H9 (cell line): ENCODE data around the gene CHCT1. TPM values are rescaled to one million over a fixed set of nuclear protein-coding genes. Genes with fewer than 3 reads are reported as not detected.
"Not testable (repeated sequence)": the region's sequence is repeated elsewhere in the genome, so short reads cannot be mapped to it uniquely, and the experiment has no call there.

Experiments used
- DNase-seq: peaks from one replicate; pipeline ENCODE4 v3.0.0-alpha.2; 2017
- H2AFZ ChIP-seq: one replicate; pipeline ENCODE4 v1.6.1; 2013; ENCODE audit warnings: mild to moderate bottlenecking, low read length, control low read depth, moderate library complexity
- H2AK5ac ChIP-seq: 2 replicates; pipeline ENCODE4 v1.6.1; 2013; ENCODE audit warnings: low read length, control low read depth, mixed read lengths; ENCODE audit not compliant: insufficient read length
- H2BK120ac ChIP-seq: one replicate; pipeline ENCODE4 v1.6.1; 2013; ENCODE audit warnings: low read depth, mild to moderate bottlenecking, low read length, control low read depth, inconsistent platforms; ENCODE audit not compliant: poor library complexity, severe bottlenecking
- H2BK12ac ChIP-seq: 2 replicates; pipeline ENCODE4 v1.6.1; 2013; ENCODE audit warnings: low read length, control low read depth, mixed read lengths, low read depth; ENCODE audit not compliant: insufficient read length
- H2BK15ac ChIP-seq: 2 replicates; pipeline ENCODE4 v1.6.1; 2013; ENCODE audit warnings: low read depth, low read length, control low read depth
- H2BK20ac ChIP-seq: one replicate; pipeline ENCODE4 v1.6.1; 2013; ENCODE audit warnings: low read depth, mild to moderate bottlenecking, low read length, control low read depth, inconsistent platforms; ENCODE audit not compliant: poor library complexity, severe bottlenecking
- H2BK5ac ChIP-seq: 2 replicates; pipeline ENCODE4 v1.6.1; 2013; ENCODE audit warnings: low read length, control low read depth, mixed read lengths; ENCODE audit not compliant: insufficient read length
- H3K14ac ChIP-seq: 2 replicates; pipeline ENCODE4 v1.6.1; 2013; ENCODE audit warnings: low read length, control low read depth; ENCODE audit not compliant: insufficient read depth
- H3K18ac ChIP-seq: 2 replicates; pipeline ENCODE4 v1.6.1; 2013; ENCODE audit warnings: low read depth, mild to moderate bottlenecking, mixed read lengths, low read length, control low read depth; ENCODE audit not compliant: insufficient read length
- H3K23ac ChIP-seq: 2 replicates; pipeline ENCODE4 v1.6.1; 2013; ENCODE audit warnings: low read length, control low read depth, mixed read lengths, low read depth; ENCODE audit not compliant: insufficient read length
- H3K23me2 ChIP-seq: 2 replicates; pipeline ENCODE4 v1.6.1; 2013; ENCODE audit warnings: low read depth, mild to moderate bottlenecking, mixed read lengths, low read length, control low read depth; ENCODE audit not compliant: insufficient read length, poor library complexity, severe bottlenecking
- H3K27ac ChIP-seq: 2 replicates; pipeline ENCODE4 v1.5.1; 2013; ENCODE audit warnings: low read length, control low read depth, mixed read lengths, low read depth; ENCODE audit not compliant: insufficient read length
- H3K27me3 ChIP-seq: 2 replicates; pipeline ENCODE4 v1.6.1; 2013; ENCODE audit warnings: low read length, control low read depth, inconsistent platforms; ENCODE audit not compliant: insufficient read depth
- H3K4ac ChIP-seq: 2 replicates; pipeline ENCODE4 v1.6.1; 2013; ENCODE audit warnings: low read depth, mild to moderate bottlenecking, control low read depth, inconsistent platforms, low read length, moderate library complexity
- H3K4me1 ChIP-seq: 2 replicates; pipeline ENCODE4 v1.6.1; 2013; ENCODE audit warnings: low read length, control low read depth, inconsistent platforms; ENCODE audit not compliant: insufficient read depth
- H3K4me2 ChIP-seq: 2 replicates; pipeline ENCODE4 v1.6.1; 2013; ENCODE audit warnings: low read length, control low read depth, mixed read lengths; ENCODE audit not compliant: insufficient read length, insufficient read depth
- H3K56ac ChIP-seq: 2 replicates; pipeline ENCODE4 v1.6.1; 2013; ENCODE audit warnings: low read depth, mild to moderate bottlenecking, mixed read lengths, low read length, control low read depth; ENCODE audit not compliant: insufficient read length
- H3K79me1 ChIP-seq: 2 replicates; pipeline ENCODE4 v1.6.1; 2013; ENCODE audit warnings: low read depth, mild to moderate bottlenecking, moderate library complexity, low read length, control low read depth, inconsistent platforms; ENCODE audit not compliant: insufficient read depth, poor library complexity, severe bottlenecking
- H3K79me2 ChIP-seq: 2 replicates; pipeline ENCODE4 v1.6.1; 2013; ENCODE audit warnings: low read length, control low read depth, inconsistent platforms; ENCODE audit not compliant: insufficient read depth
- H3K9ac ChIP-seq: 2 replicates; pipeline ENCODE4 v1.6.1; 2013; ENCODE audit warnings: low read length, control low read depth, mixed read lengths; ENCODE audit not compliant: insufficient read length; ENCODE audit errors: extremely low read depth
- H3K9me3 ChIP-seq: one replicate; pipeline ENCODE4 v1.6.1; 2013; ENCODE audit warnings: low read depth, low read length, inconsistent platforms; ENCODE audit not compliant: control insufficient read depth
- H3T11ph ChIP-seq: one replicate; pipeline ENCODE4 v1.6.1; 2013; ENCODE audit warnings: mild to moderate bottlenecking, low read length, control low read depth, inconsistent platforms
- H4K20me1 ChIP-seq: one replicate; pipeline ENCODE4 v1.6.1; 2013; ENCODE audit not compliant: control insufficient read depth, insufficient read length, insufficient read depth
- H4K5ac ChIP-seq: 2 replicates; pipeline ENCODE4 v1.6.1; 2013; ENCODE audit warnings: low read depth, mild to moderate bottlenecking, mixed read lengths, low read length, control low read depth; ENCODE audit not compliant: insufficient read length
- H4K8ac ChIP-seq: replicated peaks from 2 replicates; pipeline ENCODE4 v1.6.1; 2013; ENCODE audit warnings: low read length, control low read depth, mixed read lengths, low read depth; ENCODE audit not compliant: insufficient read length
- H4K91ac ChIP-seq: 2 replicates; pipeline ENCODE4 v1.6.1; 2013; ENCODE audit warnings: low read depth, mild to moderate bottlenecking, moderate library complexity, mixed read lengths, low read length, control low read depth; ENCODE audit not compliant: insufficient read length
- H3K27ac Mint-ChIP-seq, 3 experiments: 2 replicates in 2 of 3; 3 replicates in 1 of 3; pipeline ENCODE4 v1.8.0; 2020 to 2021; ENCODE audit warnings: mixed read lengths in 3 of 3, mild to moderate bottlenecking in 1 of 3, moderate library complexity in 1 of 3
- H3K27me3 Mint-ChIP-seq: 2 replicates; pipeline ENCODE4 v1.8.0; 2021; ENCODE audit warnings: low read depth, mild to moderate bottlenecking, moderate library complexity, mixed read lengths
- H3K36me3 Mint-ChIP-seq, 3 experiments: 2 replicates in 2 of 3; 3 replicates in 1 of 3; pipeline ENCODE4 v1.8.0; 2020 to 2021; ENCODE audit warnings: low read depth in 3 of 3, mixed read lengths in 3 of 3; ENCODE audit not compliant: insufficient read depth in 1 of 3
- H3K4me1 Mint-ChIP-seq, 2 experiments: 2 replicates each; pipeline ENCODE4 v1.8.0; 2020; ENCODE audit warnings: mixed read lengths in 2 of 2
- H3K4me3 Mint-ChIP-seq, 2 experiments: 2 replicates in 1 of 2; 3 replicates in 1 of 2; pipeline ENCODE4 v1.8.0; 2020 to 2021; ENCODE audit warnings: mild to moderate bottlenecking in 2 of 2, mixed read lengths in 2 of 2, moderate library complexity in 1 of 2
- H3K9me3 Mint-ChIP-seq, 2 experiments: 2 replicates in 1 of 2; 3 replicates in 1 of 2; pipeline ENCODE4 v1.8.0; 2020; ENCODE audit warnings: mild to moderate bottlenecking in 2 of 2, mixed read lengths in 2 of 2, moderate library complexity in 1 of 2
- WGBS: extraction: QIAGEN DNeasy Blood & Tissue Kit; methylation state at CpG from one replicate; pipeline ENCODE4 v1.1.7; 2013; ENCODE audit warnings: missing lambda C conversion rate, low lambda C conversion rate, mixed read lengths; ENCODE audit not compliant: insufficient read length; ENCODE audit errors: extremely low coverage; 5-methylcytosine and 5-hydroxymethylcytosine counted together
- total RNA-seq: library from RNA; stranded (reverse); gene quantifications from 2 replicates; pipeline ENCODE4 v1.2.1, GENCODE V29; 2021

CHCT1 gene
- total RNA-seq, 1 experiment from 2014 or later = not detected

- DNase-seq, H2BK5ac ChIP-seq: not testable (repeated sequence)
- peaks cover 8 to 22% (median 9%) of the 10 kb centered on the region in 3 experiments; a peak in 6 of 7 replicates for H3K36me3 Mint-ChIP-seq
Observed at GRCh38 chr17:60430561-60430960, 8.3 kb downstream of the CHCT1 start.

DNA sequence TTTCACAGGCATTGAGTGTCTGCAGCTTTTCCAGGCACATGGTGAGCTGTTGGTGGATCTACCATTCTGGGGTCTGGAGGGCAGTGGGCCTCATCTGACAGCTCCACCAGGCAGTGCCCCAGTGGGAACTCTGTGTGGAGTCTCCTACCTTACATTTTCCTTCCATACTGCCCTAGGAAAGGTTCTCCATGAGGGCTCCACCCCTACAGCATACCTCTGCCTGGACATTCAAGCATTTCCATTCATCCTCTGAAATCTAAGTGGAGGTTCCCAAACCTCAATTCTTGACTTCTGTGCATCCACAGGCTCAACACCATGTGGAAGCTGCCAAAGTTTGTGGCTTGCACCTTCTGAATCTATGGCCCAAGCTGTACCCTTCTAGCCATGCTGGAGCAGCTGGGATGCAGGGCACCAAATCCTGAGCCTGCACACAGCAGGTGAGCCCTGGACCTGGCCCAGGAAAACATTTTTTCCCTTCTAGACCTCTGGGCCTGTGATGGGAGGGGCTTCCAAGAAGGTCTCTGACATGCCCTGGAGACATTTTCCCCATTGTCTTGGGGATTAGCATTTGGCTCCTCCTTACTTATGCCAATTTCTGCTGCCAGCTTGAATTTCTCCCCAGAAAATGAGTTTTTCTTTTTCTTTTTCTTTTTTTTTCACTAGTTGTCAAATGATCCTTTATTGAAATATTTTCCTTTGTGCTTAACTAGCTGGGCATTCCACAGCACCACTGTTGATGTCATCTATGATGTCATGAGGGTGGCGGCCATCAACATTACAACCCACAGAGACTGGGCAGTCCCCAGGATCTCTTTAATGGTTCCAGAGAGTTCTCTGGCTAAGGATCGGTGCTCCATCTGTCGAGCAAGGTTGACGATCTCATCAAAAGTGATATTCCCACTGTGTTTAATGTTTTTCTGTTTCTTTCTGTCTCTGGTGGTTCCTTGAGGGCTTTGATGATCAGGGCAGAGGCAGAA lies 11.0 kb downstream of the CHCT1 start:
- H3K23ac ChIP-seq, H3K9me3 ChIP-seq, DNase-seq, H4K91ac ChIP-seq, H3T11ph ChIP-seq, H3K14ac ChIP-seq, H3K4ac ChIP-seq, H3K79me1 ChIP-seq, H3K4me1 Mint-ChIP-seq, H4K20me1 ChIP-seq, H3K79me2 ChIP-seq, H2BK15ac ChIP-seq, H3K56ac ChIP-seq, H2AK5ac ChIP-seq, H4K8ac ChIP-seq, H3K27ac Mint-ChIP-seq, H3K23me2 ChIP-seq, H2BK12ac ChIP-seq, H3K18ac ChIP-seq, H2AFZ ChIP-seq, H2BK20ac ChIP-seq, H3K9ac ChIP-seq, H3K4me3 Mint-ChIP-seq, H2BK120ac ChIP-seq, H3K4me2 ChIP-seq, H3K27me3 ChIP-seq, H3K27ac ChIP-seq, H3K4me1 ChIP-seq, H4K5ac ChIP-seq, H3K27me3 Mint-ChIP-seq, H2BK5ac ChIP-seq: not testable (repeated sequence)
- Mint-ChIP-seq H3K36me3 (peaks cover 8 to 22% (median 9%) of the 10 kb centered on the region in 3 experiments; a peak in 6 of 7 replicates), H3K9me3 (peaks cover 21 to 27% of the 10 kb centered on the region in 2 experiments)
- no CpG with 5 or more reads among the region's 4 CpGs for WGBS

More at GRCh38 chr17:60430561-60430960, 8.3 kb downstream of the CHCT1 start:
- not testable (repeated sequence) for H3K27me3 ChIP-seq, H2BK15ac ChIP-seq, H3K79me2 ChIP-seq, H3K4me1 Mint-ChIP-seq, H2BK20ac ChIP-seq, H3K27ac Mint-ChIP-seq, H3T11ph ChIP-seq, H3K79me1 ChIP-seq, H3K4me2 ChIP-seq, H3K4me3 Mint-ChIP-seq, H3K23ac ChIP-seq, H3K27me3 Mint-ChIP-seq, H3K23me2 ChIP-seq, H3K14ac ChIP-seq, H2BK120ac ChIP-seq, H3K4me1 ChIP-seq, H3K18ac ChIP-seq, H3K9ac ChIP-seq, H2AFZ ChIP-seq, H4K91ac ChIP-seq, H4K5ac ChIP-seq, H3K27ac ChIP-seq, H3K9me3 ChIP-seq, H4K8ac ChIP-seq, H2BK12ac ChIP-seq, H3K4ac ChIP-seq, H4K20me1 ChIP-seq, H3K56ac ChIP-seq, H2AK5ac ChIP-seq
- peaks cover 21 to 27% of the 10 kb centered on the region in 2 experiments for H3K9me3 Mint-ChIP-seq
- WGBS = no CpG with 5 or more reads among the region's 7 CpGs
